GM21515 (cell line): ENCODE results near the gene TAS1R2.
"Not testable (repeated sequence)": the region's sequence is repeated elsewhere in the genome, so short reads cannot be mapped to it uniquely, and the experiment has no call there.

Experiments
- ATAC-seq: cut with Tn5 transposase; IDR thresholded peaks from one replicate; pipeline ENCODE4 v1.9.1; 2021; ENCODE audit not compliant: unreplicated experiment

The TAS1R2 gene

GRCh38 chr1:18869847-18870594, 10.6 kb upstream of the TAS1R2 start:
- ATAC-seq = no peak

DNA sequence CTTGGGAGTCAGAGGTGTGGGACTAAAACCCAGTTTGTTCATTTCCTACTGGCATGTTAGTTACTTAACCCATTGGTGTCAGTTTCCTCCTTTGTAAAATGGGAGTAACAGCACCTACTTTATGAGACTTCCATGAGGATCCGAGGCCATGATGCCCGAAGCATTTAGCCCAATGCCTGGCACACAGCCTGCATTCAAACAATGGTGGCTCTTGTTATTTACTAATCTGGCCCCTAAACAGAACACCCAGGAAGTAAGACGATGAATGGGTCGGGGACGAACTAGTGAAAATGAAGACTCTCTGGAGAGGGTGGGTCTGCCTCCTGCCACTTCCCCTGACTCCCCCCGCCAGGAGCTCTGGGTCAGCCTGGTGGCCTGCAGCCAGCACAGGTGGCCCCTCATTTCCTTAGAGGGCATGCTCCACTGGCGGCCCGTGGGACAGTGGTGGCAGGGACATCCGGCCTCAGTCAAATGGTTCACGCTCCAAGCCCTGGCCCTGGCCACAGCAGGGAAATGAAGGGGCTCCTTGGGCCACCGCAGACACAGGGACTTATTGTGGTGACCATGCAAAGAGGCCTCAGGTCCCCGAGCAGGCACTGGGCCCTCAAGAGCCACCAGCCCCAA, 9.5 kb upstream of the TAS1R2 start:
- ATAC-seq = no peak

GRCh38 chr1:18868354-18868753, 8.9 kb upstream of the TAS1R2 start:
- no peak for ATAC-seq

DNA sequence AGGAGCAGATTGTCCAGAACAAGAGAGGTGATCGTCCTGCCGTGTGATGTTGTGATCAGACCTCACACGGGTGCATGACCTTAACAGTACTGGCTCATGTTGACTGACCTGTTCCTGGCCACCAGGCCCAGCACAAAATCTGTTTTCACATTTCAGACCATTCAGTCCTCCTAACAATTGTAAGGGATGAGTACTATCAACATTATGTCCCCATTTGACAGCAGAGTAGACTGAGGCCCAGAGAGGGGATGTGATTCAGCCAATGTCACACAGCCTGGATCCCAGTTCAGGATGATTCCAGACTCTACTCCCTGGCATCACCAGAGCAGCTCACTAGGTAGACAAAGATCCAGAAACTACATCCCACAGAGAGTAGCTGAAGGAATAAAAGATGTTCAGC, 7.4 kb upstream of the TAS1R2 start:
- no peak for ATAC-seq

- ATAC-seq = no peak
Observed at GRCh38 chr1:18866314-18866713, 6.9 kb upstream of the TAS1R2 start.

GRCh38 chr1:18865176-18865575, 5.7 kb upstream of the TAS1R2 start:
- ATAC-seq = no peak

- no peak for ATAC-seq
Observed at GRCh38 chr1:18861590-18861989, 2.1 kb upstream of the TAS1R2 start.

DNA sequence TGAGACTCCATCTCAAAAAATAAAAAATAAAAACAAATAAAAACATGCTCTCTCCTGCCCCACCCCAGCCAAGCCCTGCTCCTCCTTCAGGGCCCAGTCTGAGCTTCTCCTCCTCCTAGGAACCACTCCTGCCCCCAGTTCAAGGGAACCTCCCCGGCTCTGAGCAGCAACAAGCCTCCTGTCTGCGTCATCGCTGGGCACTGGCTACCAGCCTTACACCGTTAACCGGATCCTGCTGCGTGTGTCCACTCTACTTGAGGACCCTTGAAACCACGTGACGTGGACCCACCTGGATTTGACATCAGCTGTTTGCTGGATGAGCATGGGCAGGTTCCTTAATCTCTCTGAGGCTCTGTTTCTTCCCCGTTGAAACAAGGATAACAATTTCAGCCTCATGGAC, 1.6 kb upstream of the TAS1R2 start:
- ATAC-seq = no peak

GRCh38 chr1:18858070-18858688, 1.3 kb downstream of the TAS1R2 start:
- no peak for ATAC-seq

GRCh38 chr1:18856435-18856834, 3.0 kb downstream of the TAS1R2 start:
- no peak for ATAC-seq

DNA sequence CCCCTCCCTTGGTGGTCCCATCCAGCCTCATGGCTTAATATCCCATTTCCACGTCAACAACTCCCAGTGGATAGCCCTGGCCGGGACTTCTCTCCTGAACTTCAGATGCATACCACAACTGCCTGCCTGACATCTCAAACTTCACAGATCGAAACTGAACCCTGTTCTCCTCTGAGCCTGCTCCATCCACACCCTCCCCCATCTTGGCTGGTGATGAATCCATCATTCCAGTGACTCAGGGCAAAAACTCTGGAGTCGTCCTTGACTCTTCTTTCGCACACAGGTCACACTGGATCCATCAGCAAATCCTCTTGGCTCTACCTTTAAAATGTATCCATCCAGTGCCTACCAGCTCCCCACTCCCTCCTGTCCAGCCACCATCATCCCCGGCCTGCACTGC, 3.9 kb downstream of the TAS1R2 start:
- ATAC-seq = no peak

GRCh38 chr1:18854331-18855025, 5.0 kb downstream of the TAS1R2 start:
- no peak for ATAC-seq

DNA sequence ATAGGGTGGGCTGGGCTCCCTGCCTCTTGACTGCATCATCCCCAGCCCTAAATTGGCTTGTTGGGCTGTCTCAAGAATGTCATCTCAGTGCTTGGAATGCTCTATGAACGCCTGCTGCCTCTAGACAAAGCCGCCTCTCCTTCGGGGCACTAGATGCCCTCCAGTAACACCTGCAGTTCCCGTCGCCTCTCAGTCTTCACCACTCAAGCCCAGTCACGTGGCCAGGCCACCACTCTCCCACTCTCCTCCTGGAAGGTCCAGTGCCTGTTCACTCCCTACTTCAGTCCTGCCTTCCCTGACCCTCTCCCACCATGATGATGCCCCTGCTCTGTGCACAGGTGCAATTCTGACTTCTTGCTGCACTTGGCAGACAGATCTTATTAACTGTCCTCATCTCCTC, 7.0 kb downstream of the TAS1R2 start:
- ATAC-seq = no peak

DNA sequence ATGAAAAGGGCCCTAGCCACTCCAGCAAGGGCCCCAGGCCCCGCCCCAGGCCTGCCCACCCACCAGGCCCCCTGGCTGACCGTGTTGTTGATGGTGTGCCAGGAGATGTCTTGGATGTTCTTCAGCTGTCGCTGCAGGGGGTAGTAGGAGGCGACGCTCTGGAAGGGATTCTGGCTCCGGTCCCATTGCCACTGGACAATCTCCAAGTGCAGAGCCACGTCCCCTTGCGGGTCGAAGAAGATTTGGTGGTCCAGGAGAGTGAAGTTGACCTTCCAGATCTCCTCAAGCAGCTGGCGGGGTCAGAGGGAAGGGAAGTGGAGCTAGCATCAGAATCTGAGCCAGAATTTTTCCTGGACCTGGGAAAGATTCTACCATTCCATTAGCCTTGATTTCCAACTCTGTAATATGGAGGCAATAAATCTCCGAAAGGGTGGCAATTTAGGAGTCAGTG, 10.2 kb downstream of the TAS1R2 start:
- no peak for ATAC-seq

DNA sequence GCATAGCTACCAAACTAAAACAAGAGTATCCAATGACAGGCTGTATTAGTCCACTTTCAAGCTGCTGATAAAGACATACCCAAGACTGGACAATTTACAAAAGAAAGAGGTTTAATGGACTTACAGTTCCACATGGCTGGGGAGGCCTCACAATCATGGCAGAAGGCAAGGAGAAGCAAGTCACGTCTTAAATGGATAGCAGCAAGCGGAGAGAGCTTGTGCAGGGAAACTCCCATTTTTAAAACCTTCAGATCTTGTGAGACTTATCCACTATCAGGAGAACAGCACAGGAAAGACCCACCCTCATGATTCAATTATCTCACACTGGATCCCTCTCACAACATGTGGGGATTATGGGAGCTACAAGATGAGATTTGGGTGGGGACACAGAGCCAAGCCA, 11.7 kb downstream of the TAS1R2 start:
- ATAC-seq = not testable (repeated sequence)

DNA sequence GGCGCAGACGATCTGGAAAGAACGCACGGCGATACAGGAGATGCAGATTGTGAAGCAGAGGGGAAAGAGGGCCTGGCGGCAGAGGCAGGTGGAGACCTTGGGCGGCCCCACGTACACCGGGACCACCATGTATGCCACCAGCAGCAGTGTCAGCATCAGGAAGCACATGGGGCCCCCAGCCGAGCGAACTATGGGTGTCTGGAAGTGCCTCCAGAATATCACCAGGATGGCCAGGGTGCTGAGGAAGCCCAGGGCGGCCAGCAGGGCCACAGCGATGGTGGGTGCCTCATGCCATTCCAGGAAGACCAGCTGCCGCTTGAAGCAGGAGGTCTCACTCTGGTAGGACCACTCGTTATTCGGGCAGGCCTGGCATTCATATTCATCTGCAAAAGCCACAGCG, 19.3 kb downstream of the TAS1R2 start:
- ATAC-seq = no peak

DNA sequence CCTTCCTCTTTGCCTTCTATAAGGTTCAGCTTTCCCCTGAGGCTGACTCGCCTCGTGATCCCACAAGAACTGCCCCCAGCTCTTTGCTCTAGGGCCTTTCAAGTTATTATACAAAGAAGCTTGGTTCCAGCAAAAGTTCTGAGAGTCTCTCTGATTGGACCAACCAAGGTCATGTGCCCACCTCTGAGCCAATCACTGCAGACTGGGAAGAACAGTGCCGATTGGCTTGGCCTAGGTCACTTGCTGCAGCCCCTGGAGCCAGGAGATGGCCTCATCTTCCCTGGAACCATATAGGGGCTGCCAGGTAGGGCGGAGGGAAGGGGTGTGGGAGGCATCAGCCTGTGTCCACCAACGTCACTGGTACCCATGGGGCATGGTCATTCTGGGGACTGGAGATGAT, 22.8 kb downstream of the TAS1R2 start:
- ATAC-seq = no peak

GRCh38 chr1:18832319-18832718, 27.1 kb downstream of the TAS1R2 start:
- not testable (repeated sequence) for ATAC-seq

DNA sequence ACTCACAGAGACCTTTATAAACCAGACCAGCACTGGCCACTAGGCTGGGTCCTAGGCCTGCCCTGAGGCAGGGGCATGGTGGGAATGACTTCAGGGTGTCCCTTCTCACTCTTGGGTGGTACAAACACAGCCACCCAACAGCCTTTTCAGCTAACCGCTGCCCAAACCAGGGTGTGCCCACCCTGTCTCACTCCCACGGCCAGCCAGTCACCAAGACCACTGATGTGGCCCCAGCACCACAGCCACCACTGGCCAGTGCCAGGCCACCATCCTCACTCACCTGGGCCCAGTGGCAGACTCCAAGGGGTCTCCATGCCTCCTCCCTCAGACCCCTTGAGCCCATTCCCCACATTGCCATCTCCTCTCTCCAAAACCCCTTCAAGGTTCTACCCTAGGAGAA, 27.8 kb downstream of the TAS1R2 start:
- ATAC-seq = no peak

GRCh38 chr1:18830596-18830995, 28.9 kb downstream of the TAS1R2 start:
- ATAC-seq = no peak

- no peak for ATAC-seq
Observed at GRCh38 chr1:18829671-18830070, 29.8 kb downstream of the TAS1R2 start.

DNA sequence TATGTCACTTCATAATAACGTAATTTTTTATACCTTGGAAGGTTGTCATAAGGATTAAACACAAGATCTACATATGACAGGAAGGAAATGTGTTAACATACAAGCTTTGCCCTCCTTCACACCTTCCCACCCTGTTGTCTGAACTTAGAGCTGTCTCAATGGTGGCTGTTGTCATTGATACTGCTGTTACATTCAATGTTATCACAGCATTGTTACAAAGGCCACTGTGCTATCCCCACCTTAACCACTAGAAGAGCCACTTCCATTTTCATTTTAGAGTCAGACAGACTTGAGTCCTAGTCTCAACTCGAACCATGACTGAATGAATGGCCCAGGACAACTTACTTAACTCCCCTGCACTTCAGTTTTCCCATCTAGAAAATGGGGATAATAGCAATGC, 31.2 kb downstream of the TAS1R2 start:
- no peak for ATAC-seq
